Activated CD4-positive, alpha-beta memory T cell treated with anti-CD3 and anti-CD28 coated beads for 36 hours (primary cell): ENCODE data around the gene TDRD12. TPM values are rescaled to one million over a fixed set of nuclear protein-coding genes. Genes with fewer than 3 reads are reported as not detected.
"Not testable (repeated sequence)": the region's sequence is repeated elsewhere in the genome, so short reads cannot be mapped to it uniquely, and the experiment has no call there.

Source experiments
- CTCF ChIA-PET: fragments of 350-600 bp; sonication (Branson Sonifier 250); formaldehyde crosslinking; loops from one replicate; lab custom pipeline; 2021; ENCODE audit warnings: antibody characterized with exemption, inconsistent platforms; lab: Charles Lee
- POLR2A ChIA-PET: fragments of 350-600 bp; sonication (Branson Sonifier 250); formaldehyde crosslinking; loops from one replicate; lab custom pipeline; 2021; ENCODE audit warnings: antibody characterized with exemption; lab: Charles Lee
- DNase-seq: peaks from one replicate; pipeline ENCODE4 v3.0.0-alpha.2; 2020
- H3K27ac Mint-ChIP-seq: one replicate; pipeline ENCODE4 v1.8.0; 2021; ENCODE audit warnings: mixed read lengths
- H3K27me3 Mint-ChIP-seq: one replicate; pipeline ENCODE4 v1.8.0; 2021; ENCODE audit warnings: mixed read lengths
- H3K36me3 Mint-ChIP-seq: one replicate; pipeline ENCODE4 v1.8.0; 2021; ENCODE audit warnings: mixed read lengths
- H3K4me1 Mint-ChIP-seq: one replicate; pipeline ENCODE4 v1.8.0; 2021; ENCODE audit warnings: low read depth, mixed read lengths
- H3K4me3 Mint-ChIP-seq: one replicate; pipeline ENCODE4 v1.8.0; 2021; ENCODE audit warnings: mild to moderate bottlenecking, mixed read lengths
- H3K9me3 Mint-ChIP-seq: one replicate; pipeline ENCODE4 v1.8.0; 2021; ENCODE audit warnings: mixed read lengths
- intact Hi-C: fragments of 100-400 bp; cut with micrococcal nuclease; formaldehyde crosslinking; loops from one replicate; pipeline ENCODE4 v1.15.1; 2023
- total RNA-seq, 2 experiments: library from RNA; stranded (reverse); gene quantifications; one replicate each; pipeline ENCODE4 v1.2.3, GENCODE V29; 2021

TDRD12 gene
- total RNA-seq, 2 experiments from 2014 or later = 0.24 to 0.63 TPM

DNA sequence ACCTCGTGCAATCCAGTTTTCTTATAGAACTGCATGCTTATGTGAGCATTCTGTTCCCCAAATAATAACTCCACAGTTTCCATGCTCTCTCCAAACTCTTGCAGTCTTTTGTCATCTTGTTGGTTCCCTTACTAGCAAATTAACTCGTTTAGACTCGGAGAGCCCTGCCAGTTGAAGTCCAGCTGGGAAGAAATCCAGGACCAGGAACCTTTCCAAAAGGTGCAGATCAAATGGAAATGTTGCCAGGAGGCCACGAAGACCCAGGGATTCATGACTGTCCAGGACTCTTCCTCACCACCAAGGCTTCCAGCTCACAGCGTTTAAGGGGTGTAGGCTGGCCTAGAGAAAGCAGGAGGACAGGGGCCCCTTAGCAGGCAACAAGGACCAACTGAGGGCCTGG is 2.1 kb upstream of the TDRD12 start:
- H3K4me3 Mint-ChIP-seq = no peak overlapping the region
- H3K9me3 Mint-ChIP-seq = no peaks in the 10 kb centered on the region
- POLR2A ChIA-PET = no interaction called here
- DNase-seq = no peak
- CTCF ChIA-PET = no interaction called here
- no peak overlapping the region for H3K27ac Mint-ChIP-seq
- H3K36me3 Mint-ChIP-seq = peaks cover 14% of the 10 kb centered on the region
- no peaks in the 10 kb centered on the region for H3K4me1 Mint-ChIP-seq
- H3K27me3 Mint-ChIP-seq = no peaks in the 10 kb centered on the region
- intact Hi-C loops = no loop called here

- no peak overlapping the region for H3K27ac Mint-ChIP-seq
- H3K36me3 Mint-ChIP-seq = peaks cover 10% of the 10 kb centered on the region
- H3K4me1 Mint-ChIP-seq = no peaks in the 10 kb centered on the region
- CTCF ChIA-PET = no interaction called here
- POLR2A ChIA-PET = no interaction called here
- DNase-seq = no peak
- no peaks in the 10 kb centered on the region for H3K9me3 Mint-ChIP-seq
- H3K27me3 Mint-ChIP-seq = no peaks in the 10 kb centered on the region
- no peak overlapping the region for H3K4me3 Mint-ChIP-seq
- intact Hi-C loops = no loop called here
These were observed 1.3 kb upstream of the TDRD12 start for GRCh38 chr19:32718286-32718685.

DNA sequence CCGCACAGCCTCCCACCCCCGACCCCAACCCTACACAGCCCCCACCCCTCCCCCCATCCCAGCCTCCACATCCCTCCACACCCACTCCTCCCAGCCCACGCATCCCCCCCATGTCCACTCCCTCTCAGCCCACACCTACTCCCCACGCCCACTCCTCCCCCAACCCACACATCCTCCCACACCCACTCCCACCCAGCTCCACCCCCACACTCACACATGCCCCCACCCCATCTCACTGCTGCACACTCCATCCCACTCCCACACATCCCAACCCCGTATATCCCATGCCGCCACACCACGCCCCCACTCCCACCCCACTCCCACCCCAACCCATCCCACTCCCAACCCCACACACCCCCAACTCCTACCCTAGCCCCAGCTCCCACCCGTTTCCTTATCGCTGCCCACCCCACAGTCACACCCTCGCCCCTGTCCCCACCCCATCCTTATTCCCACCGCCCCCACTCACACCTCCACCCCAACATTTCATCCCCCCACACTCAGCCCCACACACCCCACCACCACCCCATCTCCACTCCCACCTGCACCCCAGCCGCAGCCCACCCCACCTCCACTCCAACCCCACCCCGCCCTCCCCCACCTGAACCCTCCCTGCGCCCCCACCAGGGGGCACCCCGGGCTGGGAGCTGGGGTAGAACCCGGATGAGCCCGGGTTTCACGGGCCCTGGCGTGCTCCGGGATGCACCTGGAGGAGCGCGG is 809 bp downstream of the TDRD12 start:
- ChIA-PET POLR2A (no interaction called here), CTCF (no interaction called here)
- Mint-ChIP-seq H3K27ac (no peak overlapping the region), H3K4me1 (no peaks in the 10 kb centered on the region), H3K4me3 (no peak overlapping the region), H3K9me3 (no peaks in the 10 kb centered on the region), H3K36me3 (peaks cover 6% of the 10 kb centered on the region), H3K27me3 (no peaks in the 10 kb centered on the region)
- intact Hi-C loops = no loop called here
- no peak for DNase-seq

GRCh38 chr19:32720936-32721250 is 1.3 kb downstream of the TDRD12 start:
- no peak overlapping the region for H3K4me3 Mint-ChIP-seq
- intact Hi-C loops = no loop called here
- H3K9me3 Mint-ChIP-seq = no peaks in the 10 kb centered on the region
- POLR2A ChIA-PET = no interaction called here
- DNase-seq = no peak
- no peak overlapping the region for H3K27ac Mint-ChIP-seq
- H3K27me3 Mint-ChIP-seq = no peaks in the 10 kb centered on the region
- no peaks in the 10 kb centered on the region for H3K4me1 Mint-ChIP-seq
- peaks cover 6% of the 10 kb centered on the region for H3K36me3 Mint-ChIP-seq
- CTCF ChIA-PET = no interaction called here

- H3K27ac Mint-ChIP-seq = no peak overlapping the region
- ChIA-PET POLR2A (no interaction called here), CTCF (no interaction called here)
- no peak for DNase-seq
- H3K36me3 Mint-ChIP-seq = no peaks in the 10 kb centered on the region
- H3K4me3 Mint-ChIP-seq = no peak overlapping the region
- intact Hi-C loops = no loop called here
- no peaks in the 10 kb centered on the region for H3K4me1 Mint-ChIP-seq
- no peaks in the 10 kb centered on the region for H3K9me3 Mint-ChIP-seq
- peaks cover 12% of the 10 kb centered on the region for H3K27me3 Mint-ChIP-seq
These were observed 16.4 kb downstream of the TDRD12 start for GRCh38 chr19:32735936-32736335.

GRCh38 chr19:32743021-32743420 is 23.5 kb downstream of the TDRD12 start:
- intact Hi-C loops = no loop called here
- ChIA-PET POLR2A (no interaction called here), CTCF (no interaction called here)
- peaks cover 12% of the 10 kb centered on the region for H3K27me3 Mint-ChIP-seq
- H3K36me3 Mint-ChIP-seq = no peaks in the 10 kb centered on the region
- DNase-seq = no peak
- no peaks in the 10 kb centered on the region for H3K9me3 Mint-ChIP-seq
- no peak overlapping the region for H3K4me3 Mint-ChIP-seq
- H3K27ac Mint-ChIP-seq = no peak overlapping the region
- peaks cover 2% of the 10 kb centered on the region for H3K4me1 Mint-ChIP-seq

GRCh38 chr19:32743447-32743846 is 23.9 kb downstream of the TDRD12 start:
- H3K9me3 Mint-ChIP-seq = no peaks in the 10 kb centered on the region
- intact Hi-C loops = no loop called here
- peaks cover 12% of the 10 kb centered on the region for H3K27me3 Mint-ChIP-seq
- no peak overlapping the region for H3K4me3 Mint-ChIP-seq
- H3K27ac Mint-ChIP-seq = no peak overlapping the region
- POLR2A ChIA-PET = no interaction called here
- no peaks in the 10 kb centered on the region for H3K36me3 Mint-ChIP-seq
- no peak for DNase-seq
- CTCF ChIA-PET = no interaction called here
- peaks cover 6% of the 10 kb centered on the region for H3K4me1 Mint-ChIP-seq

GRCh38 chr19:32744555-32745325 is 25.2 kb downstream of the TDRD12 start:
- Mint-ChIP-seq H3K36me3 (no peaks in the 10 kb centered on the region), H3K4me1 (peaks cover 6% of the 10 kb centered on the region), H3K9me3 (no peaks in the 10 kb centered on the region), H3K4me3 (no peak overlapping the region), H3K27me3 (peaks cover 17% of the 10 kb centered on the region), H3K27ac (no peak overlapping the region)
- intact Hi-C loops = loop anchor here (5.0 kb wide), 1 partner anchor 48 kb away; no protein-coding TSS in a partner anchor
- POLR2A ChIA-PET = no interaction called here
- no peak for DNase-seq
- CTCF ChIA-PET = no interaction called here

GRCh38 chr19:32745594-32746251 is 26.2 kb downstream of the TDRD12 start:
- H3K9me3 Mint-ChIP-seq, H3K4me1 Mint-ChIP-seq, POLR2A ChIA-PET, CTCF ChIA-PET, H3K27ac Mint-ChIP-seq, H3K36me3 Mint-ChIP-seq, H3K4me3 Mint-ChIP-seq: not testable (repeated sequence)
- peaks cover 15% of the 10 kb centered on the region for H3K27me3 Mint-ChIP-seq
- DNase-seq = peak; percentile 34
- intact Hi-C loops = loop anchor here (1.0 to 5.0 kb wide), 2 partner anchors 47 to 55 kb away; no protein-coding TSS in a partner anchor

DNA sequence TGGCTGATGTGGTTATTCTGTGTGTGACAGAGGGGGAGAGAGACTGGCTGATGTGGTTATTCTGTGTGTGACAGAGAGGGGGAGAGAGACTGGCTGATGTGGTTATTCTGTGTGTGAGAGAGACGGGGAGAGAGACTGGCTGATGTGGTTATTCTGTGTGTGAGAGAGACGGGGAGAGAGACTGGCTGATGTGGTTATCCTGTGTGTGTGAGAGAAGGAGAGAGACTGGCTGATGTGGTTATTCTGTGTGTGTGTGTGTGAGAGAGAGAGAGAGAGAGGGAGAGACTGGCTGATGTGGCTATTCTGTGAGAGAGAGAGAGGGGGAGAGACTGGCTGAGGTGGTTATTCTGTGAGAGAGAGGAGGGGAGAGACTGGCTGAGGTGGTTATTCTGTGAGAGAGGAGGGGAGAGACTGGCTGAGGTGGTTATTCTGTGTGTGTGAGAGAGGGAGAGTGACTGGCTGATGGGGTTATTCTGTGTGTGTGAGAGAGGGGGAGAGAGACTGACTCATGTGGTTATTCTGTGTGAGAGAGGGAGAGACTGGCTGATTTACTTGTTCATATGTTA is 27.1 kb downstream of the TDRD12 start:
- H3K36me3 Mint-ChIP-seq, H3K4me1 Mint-ChIP-seq, POLR2A ChIA-PET, H3K4me3 Mint-ChIP-seq, CTCF ChIA-PET, H3K9me3 Mint-ChIP-seq, H3K27ac Mint-ChIP-seq: not testable (repeated sequence)
- peaks cover 14% of the 10 kb centered on the region for H3K27me3 Mint-ChIP-seq
- peak; percentile 44 for DNase-seq
- intact Hi-C loops = loop anchor here (1.0 to 5.0 kb wide), 2 partner anchors 46 to 56 kb away; no protein-coding TSS in a partner anchor

- no peak overlapping the region for H3K4me3 Mint-ChIP-seq
- peaks cover 6% of the 10 kb centered on the region for H3K4me1 Mint-ChIP-seq
- peak; percentile 10 for DNase-seq
- no peaks in the 10 kb centered on the region for H3K9me3 Mint-ChIP-seq
- H3K36me3 Mint-ChIP-seq = no peaks in the 10 kb centered on the region
- POLR2A ChIA-PET = no interaction called here
- no peak overlapping the region for H3K27ac Mint-ChIP-seq
- H3K27me3 Mint-ChIP-seq = peaks cover 16% of the 10 kb centered on the region
- intact Hi-C loops = loop anchor here (5.0 kb wide), 1 partner anchor 44 kb away; no protein-coding TSS in a partner anchor
- CTCF ChIA-PET = no interaction called here
These were observed 28.9 kb downstream of the TDRD12 start for GRCh38 chr19:32748497-32748896.

DNA sequence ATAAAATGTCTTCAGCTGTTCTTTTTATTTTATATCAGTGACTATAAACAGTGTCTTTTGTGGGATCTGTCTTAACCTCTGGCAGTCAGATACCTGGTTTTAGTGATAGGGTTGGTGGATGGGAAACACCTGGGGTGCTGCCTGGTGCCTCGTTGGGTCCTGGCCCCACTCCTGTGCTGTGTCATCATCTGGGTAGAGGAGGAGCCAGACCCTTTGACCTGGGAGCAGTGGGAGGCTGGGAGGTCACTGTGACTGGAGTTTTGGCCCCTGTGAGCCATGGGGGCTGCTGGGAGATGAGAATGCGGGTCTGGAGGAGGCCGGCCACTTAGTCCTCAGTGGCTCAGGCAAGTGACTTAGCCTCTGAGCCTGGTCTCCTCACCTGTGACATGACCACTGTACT is 29.4 kb downstream of the TDRD12 start:
- CTCF ChIA-PET = no interaction called here
- intact Hi-C loops = loop anchor here (5.0 kb wide), 1 partner anchor 43 kb away; no protein-coding TSS in a partner anchor
- no peak overlapping the region for H3K4me3 Mint-ChIP-seq
- DNase-seq = no peak
- no peak overlapping the region for H3K27ac Mint-ChIP-seq
- peaks cover 16% of the 10 kb centered on the region for H3K27me3 Mint-ChIP-seq
- no peaks in the 10 kb centered on the region for H3K36me3 Mint-ChIP-seq
- peaks cover 6% of the 10 kb centered on the region for H3K4me1 Mint-ChIP-seq
- POLR2A ChIA-PET = no interaction called here
- H3K9me3 Mint-ChIP-seq = no peaks in the 10 kb centered on the region
